ENCODE measurements around the gene JAZF1.

JAZF1 gene

GRCh38 chr7:28124413-28124812 is 56.2 kb downstream of the JAZF1 start:
- no peak for TF ChIP-seq CTCF (IDR thresholded peaks at IDR 0.05; ENCODE audit: control extremely low read depth, extremely low read depth, low read depth, missing control alignments)
- no peak for DNase-seq (ENCODE audit: extremely low spot score)
- POLR2A ChIA-PET, result no interaction called here
- CTCF ChIA-PET, result interaction anchor here (1.6 kb wide), 1 partner anchor 63 kb away, joined by 3 read pairs; no protein-coding TSS in a partner anchor

GRCh38 chr7:28123752-28124151 is 56.8 kb downstream of the JAZF1 start:
- CTCF ChIA-PET, result no interaction called here
- no peak for TF ChIP-seq CTCF (IDR thresholded peaks at IDR 0.05; ENCODE audit: control extremely low read depth, extremely low read depth, low read depth, missing control alignments)
- no peak for DNase-seq (ENCODE audit: extremely low spot score)
- POLR2A ChIA-PET, result no interaction called here

- DNase-seq (ENCODE audit: extremely low spot score), result no peak
- ChIA-PET CTCF (interaction anchor here (0.9 to 2.4 kb wide), 2 partner anchors 11 to 24 kb away, joined by 4 to 7 read pairs; no protein-coding TSS in a partner anchor), POLR2A (no interaction called here)
- TF ChIP-seq CTCF (IDR thresholded peaks at IDR 0.05; ENCODE audit: control extremely low read depth, extremely low read depth, low read depth, missing control alignments), result no peak
Measured at GRCh38 chr7:28121496-28121895, 59.1 kb downstream of the JAZF1 start.

- no peak for TF ChIP-seq CTCF (IDR thresholded peaks at IDR 0.05; ENCODE audit: control extremely low read depth, extremely low read depth, low read depth, missing control alignments)
- ChIA-PET CTCF (interaction anchor here (1.0 kb wide), 1 partner anchor 55 kb away, joined by 3 read pairs; no protein-coding TSS in a partner anchor), POLR2A (no interaction called here)
- no peak for DNase-seq (ENCODE audit: extremely low spot score)
Measured at GRCh38 chr7:28116041-28116440, 64.6 kb downstream of the JAZF1 start.

- TF ChIP-seq CTCF (IDR thresholded peaks at IDR 0.05; ENCODE audit: control extremely low read depth, extremely low read depth, low read depth, missing control alignments), result no peak
- ChIA-PET CTCF (interaction anchor here (1.0 kb wide), 1 partner anchor 54 kb away, joined by 3 read pairs; no protein-coding TSS in a partner anchor), POLR2A (no interaction called here)
- DNase-seq (ENCODE audit: extremely low spot score), result no peak
Measured at GRCh38 chr7:28115261-28115660, 65.3 kb downstream of the JAZF1 start.

GRCh38 chr7:28114056-28114455 is 66.5 kb downstream of the JAZF1 start:
- no peak for TF ChIP-seq CTCF (IDR thresholded peaks at IDR 0.05; ENCODE audit: control extremely low read depth, extremely low read depth, low read depth, missing control alignments)
- no peak for DNase-seq (ENCODE audit: extremely low spot score)
- POLR2A ChIA-PET, result no interaction called here
- CTCF ChIA-PET, result interaction anchor here (0.8 to 1.8 kb wide), 5 partner anchors 9 to 52 kb away, joined by 3 to 9 read pairs (median 3); no protein-coding TSS in a partner anchor
